Activated CD8-positive, alpha-beta memory T cell treated with anti-CD3 and anti-CD28 coated beads, Interleukin-2, amount 50 U/mL, for 1 hour (primary cell): ENCODE measurements around the gene MFF.
"Not testable (repeated sequence)": the region's sequence is repeated elsewhere in the genome, so short reads cannot be mapped to it uniquely, and the experiment has no call there.

Source experiments
- DNase-seq: peaks from one replicate; pipeline ENCODE4 v3.0.0-alpha.2; 2020; ENCODE audit errors: extremely low read depth

MFF gene

GRCh38 chr2:227335713-227336112, 10.7 kb downstream of the MFF start:
- DNase-seq = no peak

- no peak for DNase-seq
Measured at GRCh38 chr2:227337442-227337841, 12.4 kb downstream of the MFF start.

- no peak for DNase-seq
Measured at GRCh38 chr2:227339098-227339599, 14.1 kb downstream of the MFF start.

GRCh38 chr2:227340106-227340505, 15.1 kb downstream of the MFF start:
- no peak for DNase-seq

- no peak for DNase-seq
Measured at GRCh38 chr2:227341553-227341952, 16.5 kb downstream of the MFF start.

GRCh38 chr2:227344231-227344630, 19.2 kb downstream of the MFF start:
- no peak for DNase-seq

- no peak for DNase-seq
Measured at GRCh38 chr2:227347117-227347516, 22.1 kb downstream of the MFF start.

GRCh38 chr2:227348324-227348723, 23.3 kb downstream of the MFF start:
- DNase-seq = no peak

- DNase-seq = no peak
Measured at GRCh38 chr2:227349989-227350612, 25.1 kb downstream of the MFF start.

- DNase-seq = no peak
Measured at GRCh38 chr2:227351639-227352038, 26.6 kb downstream of the MFF start.

- no peak for DNase-seq
Measured at GRCh38 chr2:227360351-227360750, 35.3 kb downstream of the MFF start.

GRCh38 chr2:227363756-227364155, 38.7 kb downstream of the MFF start:
- DNase-seq = no peak

GRCh38 chr2:227364585-227365263, 39.7 kb downstream of the MFF start:
- not testable (repeated sequence) for DNase-seq

- no peak for DNase-seq
Measured at GRCh38 chr2:227365833-227366232, 40.8 kb downstream of the MFF start.

- DNase-seq = no peak
Measured at GRCh38 chr2:227366769-227367426, 41.8 kb downstream of the MFF start.

GRCh38 chr2:227367427-227367795, 42.4 kb downstream of the MFF start:
- DNase-seq = no peak

- DNase-seq = no peak
Measured at GRCh38 chr2:227368574-227368973, 43.5 kb downstream of the MFF start.

GRCh38 chr2:227370092-227370491, 45.0 kb downstream of the MFF start:
- DNase-seq = no peak

- no peak for DNase-seq
Measured at GRCh38 chr2:227370791-227371312, 45.8 kb downstream of the MFF start.

GRCh38 chr2:227373389-227373788, 48.3 kb downstream of the MFF start:
- DNase-seq = no peak

- DNase-seq = no peak
Measured at GRCh38 chr2:227374158-227374557, 49.1 kb downstream of the MFF start.

GRCh38 chr2:227376656-227377396, 51.8 kb downstream of the MFF start:
- DNase-seq = no peak
